Activated naive CD8-positive, alpha-beta T cell treated with anti-CD3 and anti-CD28 coated beads, Interleukin-2, amount 50 U/mL, for 24 hours (primary cell): ENCODE data around the gene ANKRD6.

ENCODE experiments used
- ATAC-seq: fragments of 150-1000 bp; cut with Tn5 transposase; one replicate; pipeline ENCODE4 v1.10.0; 2021
- DNase-seq: peaks from one replicate; pipeline ENCODE4 v3.0.0; 2021
- H3K27ac Mint-ChIP-seq: one replicate; pipeline ENCODE4 v1.8.0; 2021; ENCODE audit warnings: mild to moderate bottlenecking, mixed read lengths
- H3K27me3 Mint-ChIP-seq: one replicate; pipeline ENCODE4 v1.8.0; 2021; ENCODE audit warnings: mixed read lengths
- H3K36me3 Mint-ChIP-seq: one replicate; pipeline ENCODE4 v1.8.0; 2021; ENCODE audit warnings: low read depth, mixed read lengths
- H3K4me1 Mint-ChIP-seq: one replicate; pipeline ENCODE4 v1.8.0; 2021; ENCODE audit warnings: mixed read lengths
- H3K4me3 Mint-ChIP-seq: one replicate; pipeline ENCODE4 v1.8.0; 2021; ENCODE audit warnings: mild to moderate bottlenecking, moderate library complexity, mixed read lengths
- H3K9me3 Mint-ChIP-seq: one replicate; pipeline ENCODE4 v1.8.0; 2021; ENCODE audit warnings: mixed read lengths

Gene ANKRD6

DNA sequence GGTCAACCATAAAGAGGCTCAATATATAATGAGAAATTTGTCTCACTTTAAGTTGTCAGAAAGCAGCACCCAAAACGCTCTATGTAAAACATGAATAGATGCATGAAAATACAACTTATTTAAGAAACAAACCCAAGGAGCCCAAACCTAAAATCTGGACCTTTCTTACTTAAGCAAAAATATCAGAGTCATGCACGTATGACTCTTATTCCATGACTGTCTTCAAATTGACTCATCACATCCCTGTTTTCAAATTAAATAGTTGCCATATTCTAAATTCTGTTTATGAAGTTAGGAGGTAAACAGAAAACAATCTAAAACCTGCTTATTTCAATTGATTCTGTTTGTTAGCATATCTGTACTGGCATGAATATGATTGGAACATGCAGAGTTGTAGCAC, 42.1 kb downstream of the ANKRD6 start:
- no peaks in the 10 kb centered on the region for H3K36me3 Mint-ChIP-seq
- peak overlapping the region; percentile 45 for H3K4me3 Mint-ChIP-seq

DNA sequence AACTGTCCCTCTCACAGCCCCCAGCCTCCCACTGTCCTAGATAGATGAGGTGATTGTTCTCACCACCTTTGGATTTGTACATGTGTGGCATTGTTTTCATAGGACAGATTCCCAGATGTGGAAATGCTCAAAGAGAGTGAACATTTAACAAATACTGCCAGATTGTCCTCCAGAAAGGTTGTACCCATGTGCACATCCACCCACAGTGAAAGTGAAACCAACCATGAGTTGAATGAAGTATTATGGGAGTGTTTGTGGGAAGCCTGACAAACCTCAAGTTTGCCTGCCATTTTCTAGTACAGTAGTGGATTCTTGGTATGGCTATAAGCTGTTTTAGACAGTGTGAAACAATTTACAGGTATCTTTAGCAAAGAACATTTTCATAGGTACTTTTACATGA, 42.7 kb downstream of the ANKRD6 start:
- Mint-ChIP-seq H3K36me3 (no peaks in the 10 kb centered on the region), H3K4me1 (peaks cover 21% of the 10 kb centered on the region), H3K27ac (peak overlapping the region; percentile 59), H3K4me3 (peak overlapping the region; percentile 45), H3K27me3 (no peaks in the 10 kb centered on the region), H3K9me3 (peaks cover 5% of the 10 kb centered on the region)
- peak; percentile 50 for ATAC-seq
- peak; percentile 2 for DNase-seq

More for the DNA sequence above, 42.1 kb downstream of the ANKRD6 start:
- no peak for ATAC-seq
- Mint-ChIP-seq H3K4me1 (peaks cover 21% of the 10 kb centered on the region), H3K9me3 (peaks cover 5% of the 10 kb centered on the region), H3K27ac (peak overlapping the region; percentile 59), H3K27me3 (no peaks in the 10 kb centered on the region)
- no peak for DNase-seq

DNA sequence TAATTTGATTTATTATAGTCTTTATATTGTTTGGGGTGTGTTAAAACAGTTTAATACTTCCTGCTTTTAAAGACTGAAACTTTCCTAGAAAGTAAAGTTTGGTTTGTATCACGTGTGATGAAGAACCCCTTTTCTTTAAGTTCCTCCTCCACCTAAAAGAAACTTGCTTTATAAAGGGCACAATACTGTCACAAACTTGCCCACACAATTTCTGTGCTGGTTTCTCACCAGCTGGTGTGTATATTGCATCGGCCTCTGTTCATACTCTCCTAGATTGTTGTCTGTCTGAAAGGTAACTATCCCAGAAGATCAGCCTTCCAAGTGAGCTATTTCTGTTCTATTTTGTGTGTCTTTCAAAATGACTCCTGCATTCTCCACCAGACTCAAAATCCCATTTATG, 46.9 kb downstream of the ANKRD6 start:
- Mint-ChIP-seq H3K27me3 (no peaks in the 10 kb centered on the region), H3K27ac (no peak overlapping the region), H3K4me1 (peaks cover 17% of the 10 kb centered on the region), H3K9me3 (peaks cover 5% of the 10 kb centered on the region), H3K36me3 (no peaks in the 10 kb centered on the region), H3K4me3 (no peak overlapping the region)
- ATAC-seq (peak; percentile 57), DNase-seq (no peak)

DNA sequence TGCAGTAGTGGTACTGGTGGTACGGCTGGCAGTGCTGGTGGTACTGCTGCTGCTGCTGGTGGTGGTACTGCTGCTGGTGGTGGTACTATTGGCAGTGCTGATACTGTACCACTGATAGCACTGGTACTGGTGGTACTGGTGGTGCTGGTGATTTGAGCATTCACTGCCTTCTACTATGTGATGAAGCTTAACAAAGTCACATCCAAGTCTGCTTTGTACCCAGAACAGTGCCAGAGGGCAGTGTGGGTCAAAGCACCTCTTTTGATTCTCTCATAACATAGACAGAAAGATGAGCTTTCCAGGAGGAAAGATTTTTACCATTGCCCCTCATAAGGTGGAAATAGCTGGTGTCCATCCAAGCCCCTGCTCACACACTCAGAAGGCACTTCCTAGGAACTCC, 48.7 kb downstream of the ANKRD6 start:
- DNase-seq (no peak), ATAC-seq (no peak)
- H3K4me1 Mint-ChIP-seq: peaks cover 3% of the 10 kb centered on the region
- no peak overlapping the region for H3K27ac Mint-ChIP-seq
- no peak overlapping the region for H3K4me3 Mint-ChIP-seq
- no peaks in the 10 kb centered on the region for H3K9me3 Mint-ChIP-seq
- H3K27me3 Mint-ChIP-seq: no peaks in the 10 kb centered on the region
- no peaks in the 10 kb centered on the region for H3K36me3 Mint-ChIP-seq

DNA sequence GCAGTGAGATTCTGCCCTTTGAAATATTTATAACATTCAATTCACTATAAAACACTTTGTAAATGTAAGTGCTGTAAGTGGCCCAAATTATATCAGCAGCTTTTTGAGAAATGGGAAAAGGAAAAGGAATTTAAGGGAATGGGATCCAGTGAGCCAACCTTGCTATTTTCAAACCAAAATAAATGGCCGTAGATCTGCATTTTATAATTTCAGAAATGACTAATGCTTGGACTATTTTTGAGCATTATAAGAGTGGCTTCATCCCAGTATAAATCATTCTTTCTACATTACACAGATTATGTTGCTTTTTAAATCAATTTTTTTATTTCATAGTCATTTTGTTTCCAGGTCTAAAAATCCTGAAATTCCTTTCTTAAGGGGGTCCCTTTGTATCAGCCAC, 49.2 kb downstream of the ANKRD6 start:
- Mint-ChIP-seq H3K4me3 (no peak overlapping the region), H3K27ac (no peak overlapping the region), H3K4me1 (peaks cover 3% of the 10 kb centered on the region), H3K27me3 (no peaks in the 10 kb centered on the region), H3K36me3 (no peaks in the 10 kb centered on the region), H3K9me3 (no peaks in the 10 kb centered on the region)
- DNase-seq (no peak), ATAC-seq (no peak)

DNA sequence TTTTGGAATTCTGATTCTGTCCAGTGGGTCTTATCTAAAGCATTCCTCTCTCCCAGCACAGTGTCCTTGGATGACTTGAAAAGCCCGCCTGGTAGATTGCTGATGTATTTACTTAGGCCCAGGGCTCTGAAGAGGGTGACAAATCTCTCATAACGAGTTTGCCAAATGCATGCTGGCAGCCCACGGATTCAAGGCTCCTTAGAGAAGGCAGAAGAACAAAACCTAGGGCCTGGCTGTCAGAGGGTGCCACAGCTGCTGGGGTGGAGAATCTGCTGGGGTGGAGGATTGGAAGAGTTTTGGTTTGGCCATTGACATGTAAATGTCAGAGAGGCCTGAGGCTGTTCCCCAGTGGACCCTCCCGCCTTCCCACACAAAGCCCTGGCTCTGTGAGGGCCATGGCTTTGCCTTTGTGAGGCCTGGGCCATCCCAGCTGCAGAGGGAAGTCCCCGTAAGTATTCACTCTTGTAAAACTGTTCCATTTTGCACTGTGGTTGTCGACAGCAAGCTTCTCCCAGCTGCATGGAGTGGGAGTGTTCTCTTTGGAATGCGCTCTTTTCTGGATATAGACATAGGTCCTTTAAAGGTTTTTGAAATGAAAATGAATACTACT, 50.3 kb downstream of the ANKRD6 start:
- Mint-ChIP-seq H3K4me1 (peaks cover 3% of the 10 kb centered on the region), H3K27me3 (no peaks in the 10 kb centered on the region), H3K4me3 (no peak overlapping the region), H3K27ac (no peak overlapping the region), H3K9me3 (no peaks in the 10 kb centered on the region), H3K36me3 (no peaks in the 10 kb centered on the region)
- ATAC-seq: no peak
- no peak for DNase-seq

DNA sequence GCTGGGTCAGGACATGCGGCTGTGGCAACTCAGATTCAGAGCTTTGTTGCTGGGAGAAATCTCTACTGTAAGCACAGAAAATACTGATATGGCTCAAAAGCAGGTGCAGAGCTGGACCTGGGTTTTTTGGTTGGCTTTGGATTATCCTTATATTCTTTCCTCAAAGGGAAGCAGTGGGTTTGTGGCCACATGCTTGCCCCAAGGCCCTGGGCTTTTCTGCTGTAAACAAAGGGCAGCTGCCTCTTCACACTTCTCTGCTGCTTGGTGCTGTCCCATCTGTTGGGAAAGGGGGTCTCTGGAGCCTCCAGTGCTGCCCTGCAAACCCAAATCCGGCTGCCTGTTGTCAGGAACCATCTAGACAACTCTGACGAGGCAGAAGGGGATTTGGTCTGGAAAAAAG, 52.4 kb downstream of the ANKRD6 start:
- no peak overlapping the region for H3K4me3 Mint-ChIP-seq
- H3K9me3 Mint-ChIP-seq: no peaks in the 10 kb centered on the region
- H3K4me1 Mint-ChIP-seq: no peaks in the 10 kb centered on the region
- DNase-seq (no peak), ATAC-seq (no peak)
- no peak overlapping the region for H3K27ac Mint-ChIP-seq
- H3K36me3 Mint-ChIP-seq: no peaks in the 10 kb centered on the region
- no peaks in the 10 kb centered on the region for H3K27me3 Mint-ChIP-seq

DNA sequence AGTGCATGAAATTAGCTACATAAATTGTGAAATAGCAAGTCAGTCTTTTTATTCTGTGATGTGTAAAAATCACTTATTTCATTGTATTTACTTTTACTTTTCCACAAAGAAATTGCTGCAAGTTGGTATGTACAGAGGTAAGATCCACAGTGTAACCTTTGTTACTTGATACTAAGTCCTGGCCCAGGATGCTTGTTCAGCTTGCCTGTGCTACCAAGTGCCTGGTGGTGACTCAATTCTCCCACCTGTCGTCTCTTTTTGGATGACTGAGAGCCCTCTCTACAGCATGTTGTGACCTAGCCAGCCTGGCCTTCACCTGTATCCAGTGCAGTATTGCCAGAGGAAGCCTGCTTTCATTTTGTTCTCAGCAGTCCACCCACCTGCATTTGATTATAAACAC, 54.9 kb downstream of the ANKRD6 start:
- no peaks in the 10 kb centered on the region for H3K4me1 Mint-ChIP-seq
- no peak for DNase-seq
- no peaks in the 10 kb centered on the region for H3K27me3 Mint-ChIP-seq
- no peak overlapping the region for H3K4me3 Mint-ChIP-seq
- H3K9me3 Mint-ChIP-seq: no peaks in the 10 kb centered on the region
- no peaks in the 10 kb centered on the region for H3K36me3 Mint-ChIP-seq
- H3K27ac Mint-ChIP-seq: no peak overlapping the region
- ATAC-seq: peak; percentile 71

DNA sequence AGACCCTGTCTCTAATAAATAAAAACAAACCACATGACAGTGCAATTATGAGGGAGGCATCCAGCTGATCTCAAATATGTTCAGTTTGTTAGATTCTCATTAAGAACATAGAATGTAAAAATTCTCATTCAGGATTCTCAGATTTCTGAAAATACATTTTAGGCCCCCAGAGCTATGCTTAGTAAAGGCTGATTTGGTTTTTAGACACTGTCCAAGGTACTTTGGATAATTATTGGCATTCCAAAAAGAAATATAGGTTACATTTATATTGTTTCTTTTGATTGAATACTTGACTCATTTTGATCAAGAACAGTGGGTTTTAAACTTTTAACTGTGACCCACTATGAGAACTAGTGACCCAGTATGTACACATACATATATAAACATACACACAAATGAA, 55.5 kb downstream of the ANKRD6 start:
- no peak for ATAC-seq
- Mint-ChIP-seq H3K4me1 (no peaks in the 10 kb centered on the region), H3K36me3 (no peaks in the 10 kb centered on the region), H3K9me3 (no peaks in the 10 kb centered on the region), H3K4me3 (no peak overlapping the region), H3K27me3 (no peaks in the 10 kb centered on the region), H3K27ac (no peak overlapping the region)
- no peak for DNase-seq

DNA sequence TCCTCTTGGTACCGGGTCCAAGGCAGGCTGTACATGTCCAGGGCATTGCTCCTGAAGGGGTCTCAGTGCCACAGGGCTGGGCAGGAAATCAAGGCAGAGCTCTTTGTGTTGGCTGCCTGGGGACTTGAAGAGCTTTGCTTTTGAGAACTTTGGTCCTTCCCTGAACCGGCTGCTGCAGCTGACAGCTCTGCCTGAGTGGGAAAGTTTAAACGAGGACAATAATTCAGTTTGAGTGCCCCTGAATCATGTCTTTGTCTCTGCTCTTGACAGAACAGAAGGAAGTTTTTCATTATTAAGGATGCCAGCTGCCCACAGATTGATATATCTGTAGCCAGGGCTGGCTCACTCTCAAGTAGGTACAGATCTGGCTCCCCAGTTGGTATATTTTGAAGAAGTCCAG, 56.1 kb downstream of the ANKRD6 start:
- no peak overlapping the region for H3K4me3 Mint-ChIP-seq
- DNase-seq: no peak

DNA sequence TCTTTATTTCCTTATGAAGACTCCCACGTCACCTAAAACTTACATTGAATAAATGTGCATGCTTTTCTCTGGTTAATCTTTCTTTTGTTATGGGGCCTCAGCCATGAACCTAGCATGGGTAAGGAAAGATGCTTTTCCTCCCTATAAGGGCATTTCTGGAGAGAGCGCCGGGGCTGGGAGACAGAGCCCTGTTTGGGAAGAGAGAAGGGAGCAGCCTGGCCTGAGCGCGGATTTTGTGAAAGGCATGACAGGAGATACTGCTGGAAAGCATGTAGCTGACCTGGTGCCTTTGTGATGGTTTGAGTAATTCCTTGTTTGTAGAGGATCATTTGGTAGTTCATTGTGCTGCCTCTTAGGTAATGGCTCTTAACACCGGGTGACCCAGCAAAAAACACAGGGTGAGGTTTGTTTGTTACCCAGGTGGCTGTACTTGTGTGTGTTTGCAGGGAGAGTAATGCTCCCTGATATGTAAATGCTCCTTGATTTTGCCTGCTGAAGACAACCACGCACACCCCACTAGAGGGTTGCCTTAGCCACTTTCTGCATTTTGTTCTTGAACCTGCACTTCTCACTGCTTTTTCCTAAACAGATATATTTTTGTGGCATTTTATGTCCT, 59.2 kb downstream of the ANKRD6 start:
- no peak for DNase-seq
- Mint-ChIP-seq H3K27ac (no peak overlapping the region), H3K4me3 (no peak overlapping the region), H3K36me3 (no peaks in the 10 kb centered on the region), H3K27me3 (no peaks in the 10 kb centered on the region), H3K4me1 (no peaks in the 10 kb centered on the region), H3K9me3 (no peaks in the 10 kb centered on the region)
- no peak for ATAC-seq

More for the DNA sequence above, 56.1 kb downstream of the ANKRD6 start:
- Mint-ChIP-seq H3K36me3 (no peaks in the 10 kb centered on the region), H3K27ac (no peak overlapping the region), H3K27me3 (no peaks in the 10 kb centered on the region), H3K9me3 (no peaks in the 10 kb centered on the region), H3K4me1 (no peaks in the 10 kb centered on the region)
- ATAC-seq: no peak

DNA sequence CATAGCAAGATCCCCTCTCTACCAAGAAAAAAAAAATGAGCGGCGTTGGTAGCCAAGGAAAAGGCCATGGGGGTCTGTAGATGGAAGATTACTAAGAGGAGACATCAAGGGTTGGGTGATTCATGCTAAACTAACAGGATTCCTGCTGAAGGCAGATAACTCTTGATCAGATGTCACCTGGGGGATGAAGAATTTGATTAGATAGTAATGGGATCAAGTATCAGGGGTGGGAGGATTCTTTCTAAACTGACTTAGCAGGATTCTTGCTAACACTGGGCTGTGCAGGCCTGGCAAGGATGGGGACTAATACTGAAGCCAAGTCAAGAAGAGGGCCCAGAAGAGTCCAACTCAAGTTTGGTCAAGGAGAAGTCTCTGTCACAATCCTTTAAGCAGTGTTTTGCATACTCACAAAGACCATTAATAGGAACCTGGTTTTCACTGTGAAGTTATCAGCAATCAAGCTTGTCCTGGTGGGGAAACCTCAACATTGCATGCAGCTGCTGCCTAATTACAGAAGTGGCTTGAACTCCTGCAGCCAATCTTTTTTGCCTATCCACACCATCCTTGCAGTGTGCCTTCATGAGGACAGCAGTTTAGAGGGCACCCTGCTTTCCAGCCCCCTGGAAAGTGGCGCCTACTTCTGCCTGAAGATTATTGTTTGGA, 61.3 kb downstream of the ANKRD6 start:
- Mint-ChIP-seq H3K27me3 (no peaks in the 10 kb centered on the region), H3K27ac (no peak overlapping the region), H3K36me3 (no peaks in the 10 kb centered on the region), H3K9me3 (no peaks in the 10 kb centered on the region), H3K4me1 (no peaks in the 10 kb centered on the region), H3K4me3 (no peak overlapping the region)
- no peak for ATAC-seq
- DNase-seq: no peak

DNA sequence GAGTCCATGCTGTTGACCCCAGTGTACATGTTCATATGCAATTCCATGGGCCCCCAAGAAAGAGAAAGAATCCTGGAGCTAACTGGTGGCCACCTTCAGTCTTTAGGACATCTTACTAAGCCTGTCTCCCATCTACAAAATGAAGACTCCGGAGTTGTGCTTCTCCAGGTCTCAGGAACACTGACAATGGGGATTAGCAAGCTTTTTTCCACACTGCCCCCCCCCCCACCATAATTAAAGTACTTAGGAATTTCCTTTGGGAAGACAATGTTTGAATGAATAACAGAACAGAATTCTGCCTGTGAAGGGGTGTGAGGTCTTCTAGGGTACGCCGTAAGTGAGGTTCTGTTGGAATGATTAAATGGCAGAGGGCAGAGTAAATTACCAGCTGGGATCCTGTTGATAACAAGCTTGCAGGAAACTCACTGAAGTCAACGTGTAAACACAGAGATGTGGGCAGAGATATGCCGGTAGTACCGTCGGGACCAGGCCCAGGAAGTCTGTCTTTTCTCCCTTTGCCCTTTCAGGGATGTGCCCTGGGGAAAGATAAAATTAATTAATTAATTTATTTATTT, 63.1 kb downstream of the ANKRD6 start:
- no peak overlapping the region for H3K27ac Mint-ChIP-seq
- ATAC-seq (no peak), DNase-seq (no peak)
- H3K4me1 Mint-ChIP-seq: no peaks in the 10 kb centered on the region
- no peak overlapping the region for H3K4me3 Mint-ChIP-seq
- H3K27me3 Mint-ChIP-seq: no peaks in the 10 kb centered on the region
- H3K36me3 Mint-ChIP-seq: no peaks in the 10 kb centered on the region
- no peaks in the 10 kb centered on the region for H3K9me3 Mint-ChIP-seq

DNA sequence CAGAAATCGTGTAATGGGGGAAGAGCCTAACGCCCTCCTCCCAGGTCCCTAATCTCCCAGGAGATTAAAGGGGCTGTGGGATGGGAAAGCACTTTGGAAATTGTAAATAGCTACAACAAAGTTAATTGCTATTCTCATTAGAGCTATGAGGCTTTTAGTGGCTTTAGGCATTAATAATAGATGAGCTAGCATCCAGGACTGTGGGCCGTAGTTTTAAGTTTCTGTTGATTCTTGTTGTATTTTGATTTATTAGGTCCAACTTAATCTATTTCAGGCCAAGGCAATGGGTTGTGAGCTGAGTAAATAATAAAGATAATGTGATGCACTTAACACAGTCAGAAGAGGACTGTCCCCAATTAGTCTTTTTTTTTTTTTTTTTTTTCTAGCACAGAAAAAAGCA, 67.7 kb downstream of the ANKRD6 start:
- Mint-ChIP-seq H3K4me1 (no peaks in the 10 kb centered on the region), H3K36me3 (no peaks in the 10 kb centered on the region), H3K27ac (no peak overlapping the region), H3K4me3 (no peak overlapping the region), H3K9me3 (no peaks in the 10 kb centered on the region), H3K27me3 (no peaks in the 10 kb centered on the region)
- ATAC-seq (no peak), DNase-seq (no peak)

DNA sequence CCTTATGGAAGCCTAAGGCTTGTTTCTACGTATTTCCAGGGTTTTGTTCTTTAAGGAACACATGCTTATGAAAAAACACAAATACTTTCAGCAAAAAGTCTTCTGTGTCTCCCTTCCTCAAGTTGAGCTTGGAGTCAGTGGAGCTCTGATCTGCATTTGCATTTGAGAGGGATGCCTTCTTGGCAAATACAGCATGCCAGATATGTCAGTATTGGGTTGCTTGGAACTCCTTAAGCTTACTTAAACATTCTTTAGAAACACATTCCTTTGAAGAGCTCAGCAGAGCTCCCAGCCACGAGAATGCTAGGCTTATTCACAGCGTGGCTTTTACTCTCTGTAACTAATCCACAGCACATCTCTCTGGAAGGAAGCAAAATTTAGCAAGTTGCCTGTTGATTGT, 68.3 kb downstream of the ANKRD6 start:
- Mint-ChIP-seq H3K4me1 (no peaks in the 10 kb centered on the region), H3K27ac (no peak overlapping the region), H3K4me3 (no peak overlapping the region), H3K9me3 (no peaks in the 10 kb centered on the region), H3K27me3 (no peaks in the 10 kb centered on the region), H3K36me3 (no peaks in the 10 kb centered on the region)
- ATAC-seq: no peak
- DNase-seq: no peak
